HCT116 (cell line): ENCODE data around the gene LRIT2.

ENCODE experiments used
- EGR1 ChIP-seq: IDR thresholded peaks from 2 replicates; pipeline ENCODE4 v1.6.1; 2012; ENCODE audit warnings: low read depth
- ELF1 ChIP-seq: IDR thresholded peaks from 2 replicates; pipeline ENCODE4 v1.6.1; 2012; ENCODE audit warnings: low read depth, borderline replicate concordance
- JUND ChIP-seq: IDR thresholded peaks from 2 replicates; pipeline ENCODE4 v1.6.1; 2012
- MAX ChIP-seq: IDR thresholded peaks from 2 replicates; pipeline ENCODE4 v1.6.1; 2012
- RAD21 ChIP-seq: IDR thresholded peaks from 2 replicates; pipeline ENCODE4 v1.6.1; 2012; ENCODE audit warnings: low read depth, mild to moderate bottlenecking
- TF ChIP-seq, protein P1 (sequence below), 3 experiments: fragments of 200-600 bp in 1 of 3; sonication (generic) in 1 of 3; IDR thresholded peaks in 2 of 3; conservative IDR thresholded peaks in 1 of 3; 2 replicates each; pipeline ENCODE4 v1.5.1; 2012 to 2017; ENCODE audit warnings: low read depth in 2 of 3, low read length in 2 of 3, antibody characterized with exemption in 1 of 3, borderline replicate concordance in 1 of 3, control low read depth in 1 of 3, mild to moderate bottlenecking in 1 of 3, mixed read lengths in 1 of 3, mixed run types in 1 of 3, moderate library complexity in 1 of 3; ENCODE audit not compliant: insufficient read depth in 1 of 3

- TF ChIP-seq RAD21: no peak
- TF ChIP-seq, protein P1, sequence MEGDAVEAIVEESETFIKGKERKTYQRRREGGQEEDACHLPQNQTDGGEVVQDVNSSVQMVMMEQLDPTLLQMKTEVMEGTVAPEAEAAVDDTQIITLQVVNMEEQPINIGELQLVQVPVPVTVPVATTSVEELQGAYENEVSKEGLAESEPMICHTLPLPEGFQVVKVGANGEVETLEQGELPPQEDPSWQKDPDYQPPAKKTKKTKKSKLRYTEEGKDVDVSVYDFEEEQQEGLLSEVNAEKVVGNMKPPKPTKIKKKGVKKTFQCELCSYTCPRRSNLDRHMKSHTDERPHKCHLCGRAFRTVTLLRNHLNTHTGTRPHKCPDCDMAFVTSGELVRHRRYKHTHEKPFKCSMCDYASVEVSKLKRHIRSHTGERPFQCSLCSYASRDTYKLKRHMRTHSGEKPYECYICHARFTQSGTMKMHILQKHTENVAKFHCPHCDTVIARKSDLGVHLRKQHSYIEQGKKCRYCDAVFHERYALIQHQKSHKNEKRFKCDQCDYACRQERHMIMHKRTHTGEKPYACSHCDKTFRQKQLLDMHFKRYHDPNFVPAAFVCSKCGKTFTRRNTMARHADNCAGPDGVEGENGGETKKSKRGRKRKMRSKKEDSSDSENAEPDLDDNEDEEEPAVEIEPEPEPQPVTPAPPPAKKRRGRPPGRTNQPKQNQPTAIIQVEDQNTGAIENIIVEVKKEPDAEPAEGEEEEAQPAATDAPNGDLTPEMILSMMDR (IDR thresholded peaks at IDR 0.05 in 2 of 3, conservative IDR thresholded peaks at IDR 0.05 in 1 of 3; ENCODE audit: borderline replicate concordance in 1 of 3, insufficient read depth in 1 of 3, low read depth in 2 of 3, low read length in 2 of 3): no peak
- TF ChIP-seq JUND: no peak
- no peak for TF ChIP-seq MAX
- no peak for TF ChIP-seq ELF1
- TF ChIP-seq EGR1: no peak
Observed at GRCh38 chr10:84232376-84232775, 7.0 kb upstream of the LRIT2 start.
